K562 (cell line): ENCODE results near the gene MYO16. TPM values are rescaled to one million over a fixed set of nuclear protein-coding genes. Genes with fewer than 3 reads are reported as not detected.

Experiments used
- ETS1 ChIP-seq: conservative IDR thresholded peaks from 2 replicates; pipeline ENCODE4 v1.6.1; 2011; ENCODE audit warnings: low read depth, mild to moderate bottlenecking, low read length; ENCODE audit not compliant: control insufficient read depth
- HMGXB4 ChIP-seq: sonication (generic); formaldehyde crosslinking; IDR thresholded peaks from 2 replicates; pipeline ENCODE4 v1.8.1; 2023; ENCODE audit warnings: mild to moderate bottlenecking, missing genetic modification reagents
- NR2C1 ChIP-seq, 2 experiments: fragments of 450-650 bp; IDR thresholded peaks; 2 replicates each; pipeline ENCODE4 v1.6.1; 2017; ENCODE audit warnings: mild to moderate bottlenecking in 2 of 2, antibody characterized with exemption in 1 of 2, inconsistent platforms in 1 of 2, missing compliant biosample characterization in 1 of 2, missing genetic modification characterization in 1 of 2
- PPARD ChIP-seq: fragments of 250-450 bp; sonication (Bioruptor Pico); IDR thresholded peaks from 2 replicates; pipeline ENCODE4 v1.8.0; 2022; ENCODE audit warnings: inconsistent platforms, mild to moderate bottlenecking, moderate library complexity
- SETDB1 ChIP-seq: IDR thresholded peaks from one replicate; pipeline ENCODE4 v1.6.1; 2012; ENCODE audit warnings: low read length, control low read depth, inconsistent platforms
- SIN3B ChIP-seq: fragments of 450-650 bp; IDR thresholded peaks from 2 replicates; pipeline ENCODE4 v1.6.1; 2017; ENCODE audit warnings: low read depth, mild to moderate bottlenecking, moderate library complexity
- XRCC3 ChIP-seq: fragments of 450-650 bp; IDR thresholded peaks from 2 replicates; pipeline ENCODE4 v1.6.1; 2017; ENCODE audit warnings: mild to moderate bottlenecking, moderate library complexity
- ZEB2 ChIP-seq: fragments of 450-650 bp; IDR thresholded peaks from 2 replicates; pipeline ENCODE4 v1.6.1; 2016
- polyA plus RNA-seq, 8 experiments: library from polyadenylated mRNA; depleted of rRNA in 4 of 8; stranded (reverse) in 5 of 8; unstranded in 3 of 8; fragments of >200 nt; fragmentation: Nextera tagmentation in 2 of 8; fragmentation: Illumina TruSeq in 1 of 8; extraction: Ambion mirVana in 2 of 8; extraction: Trizol in 1 of 8; gene quantifications; 2 replicates each; pipeline versions ENCODE4 v1.2.1 to v1.2.3, GENCODE V29; 2011 to 2014; ENCODE audit warnings: inconsistent platforms in 1 of 8, missing spikeins in 1 of 8
- total RNA-seq, 7 experiments: library from RNA; depleted of rRNA in 6 of 7; stranded (reverse); fragments of >200 nt in 6 of 7; fragmentation: Illumina TruSeq in 2 of 7; extraction: Trizol in 2 of 7; gene quantifications; 2 replicates each; pipeline versions ENCODE4 v1.2.1 to v1.2.3, GENCODE V29; 2011 to 2021; ENCODE audit warnings: low replicate concordance in 1 of 7

MYO16 gene
- total and polyA plus RNA-seq, 9 of the 15 experiments (the other 6 are each of a cell fraction or from before 2014, with no cell fraction given) = 4.3 to 45.7 (median 12.1) TPM

- TF ChIP-seq NR2C1 (IDR thresholded peaks at IDR 0.05) (no peak), NR2C1 (tag; IDR thresholded peaks at IDR 0.05) (no peak), SIN3B (no peak), PPARD (CRISPR knock-in tag) (no peak), SETDB1 (no peak), HMGXB4 (CRISPR knock-in tag) (no peak), XRCC3 (no peak), ETS1 (no peak), ZEB2 (no peak)
Measured at GRCh38 chr13:108960006-108960405, 330.6 kb downstream of the MYO16 start (continued).
